HG02798 (cell line): ENCODE results near the gene RPL37A.
"Not testable (repeated sequence)": the region's sequence is repeated elsewhere in the genome, so short reads cannot be mapped to it uniquely, and the experiment has no call there.

Source experiments
- ATAC-seq: cut with Tn5 transposase; IDR thresholded peaks from one replicate; pipeline ENCODE4 v1.9.1; 2021; ENCODE audit warnings: mild to moderate bottlenecking; ENCODE audit not compliant: unreplicated experiment, poor library complexity

RPL37A gene

GRCh38 chr2:216508229-216508628, 9.6 kb downstream of the RPL37A start:
- ATAC-seq = no peak

- ATAC-seq = peak; percentile 47
Observed at GRCh38 chr2:216516730-216517350, 18.2 kb downstream of the RPL37A start.

GRCh38 chr2:216517447-216518225, 19.0 kb downstream of the RPL37A start:
- ATAC-seq = no peak

GRCh38 chr2:216518566-216519119, 20.0 kb downstream of the RPL37A start:
- ATAC-seq = not testable (repeated sequence)

GRCh38 chr2:216519154-216519762, 20.6 kb downstream of the RPL37A start:
- peak; percentile 79 for ATAC-seq

GRCh38 chr2:216520112-216520511, 21.5 kb downstream of the RPL37A start:
- ATAC-seq = no peak

- ATAC-seq = no peak
Observed at GRCh38 chr2:216522892-216523502, 24.4 kb downstream of the RPL37A start.

- no peak for ATAC-seq
Observed at GRCh38 chr2:216525972-216526371, 27.3 kb downstream of the RPL37A start.

- no peak for ATAC-seq
Observed at GRCh38 chr2:216526939-216527338, 28.3 kb downstream of the RPL37A start.

GRCh38 chr2:216527600-216527999, 29.0 kb downstream of the RPL37A start:
- no peak for ATAC-seq

- no peak for ATAC-seq
Observed at GRCh38 chr2:216532562-216532961, 33.9 kb downstream of the RPL37A start.

- no peak for ATAC-seq
Observed at GRCh38 chr2:216533609-216534008, 35.0 kb downstream of the RPL37A start.

GRCh38 chr2:216534809-216535208, 36.2 kb downstream of the RPL37A start:
- ATAC-seq = no peak

GRCh38 chr2:216535454-216535995, 36.9 kb downstream of the RPL37A start:
- no peak for ATAC-seq

GRCh38 chr2:216536734-216537210, 38.1 kb downstream of the RPL37A start:
- no peak for ATAC-seq

GRCh38 chr2:216537366-216537765, 38.7 kb downstream of the RPL37A start:
- ATAC-seq = no peak

- no peak for ATAC-seq
Observed at GRCh38 chr2:216538538-216538937, 39.9 kb downstream of the RPL37A start.

- no peak for ATAC-seq
Observed at GRCh38 chr2:216539120-216539519, 40.5 kb downstream of the RPL37A start.

GRCh38 chr2:216539791-216540241, 41.2 kb downstream of the RPL37A start:
- peak; percentile 64 for ATAC-seq

- ATAC-seq = no peak
Observed at GRCh38 chr2:216540920-216541319, 42.3 kb downstream of the RPL37A start.
